Uterus (tissue), 2 donors: ENCODE measurements around the gene SMCO2.

ENCODE experiments used
- POLR2A ChIP-seq, 2 donors: fragments of 450-650 bp; IDR thresholded peaks; one replicate each; pipeline ENCODE4 v1.6.1; 2016; ENCODE audit warnings: antibody characterized with exemption in 2 of 2, mild to moderate bottlenecking in 1 of 2, moderate library complexity in 1 of 2
- TF ChIP-seq, protein P1 (sequence below), 4 experiments: fragments of 200-600 bp in 2 of 4; fragments of 450-650 bp in 2 of 4; sonication (generic) in 2 of 4; IDR thresholded peaks; one replicate each; pipeline ENCODE4 v1.5.1; 2016 to 2019; ENCODE audit warnings: antibody characterized with exemption in 4 of 4, mild to moderate bottlenecking in 2 of 4, moderate library complexity in 1 of 4

GRCh38 chr12:27449893-27450534 is 3.5 kb downstream of the SMCO2 start:
- TF ChIP-seq, protein P1, sequence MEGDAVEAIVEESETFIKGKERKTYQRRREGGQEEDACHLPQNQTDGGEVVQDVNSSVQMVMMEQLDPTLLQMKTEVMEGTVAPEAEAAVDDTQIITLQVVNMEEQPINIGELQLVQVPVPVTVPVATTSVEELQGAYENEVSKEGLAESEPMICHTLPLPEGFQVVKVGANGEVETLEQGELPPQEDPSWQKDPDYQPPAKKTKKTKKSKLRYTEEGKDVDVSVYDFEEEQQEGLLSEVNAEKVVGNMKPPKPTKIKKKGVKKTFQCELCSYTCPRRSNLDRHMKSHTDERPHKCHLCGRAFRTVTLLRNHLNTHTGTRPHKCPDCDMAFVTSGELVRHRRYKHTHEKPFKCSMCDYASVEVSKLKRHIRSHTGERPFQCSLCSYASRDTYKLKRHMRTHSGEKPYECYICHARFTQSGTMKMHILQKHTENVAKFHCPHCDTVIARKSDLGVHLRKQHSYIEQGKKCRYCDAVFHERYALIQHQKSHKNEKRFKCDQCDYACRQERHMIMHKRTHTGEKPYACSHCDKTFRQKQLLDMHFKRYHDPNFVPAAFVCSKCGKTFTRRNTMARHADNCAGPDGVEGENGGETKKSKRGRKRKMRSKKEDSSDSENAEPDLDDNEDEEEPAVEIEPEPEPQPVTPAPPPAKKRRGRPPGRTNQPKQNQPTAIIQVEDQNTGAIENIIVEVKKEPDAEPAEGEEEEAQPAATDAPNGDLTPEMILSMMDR (IDR thresholded peaks at IDR 0.05), result no peak
- no peak for TF ChIP-seq POLR2A (IDR thresholded peaks at IDR 0.05)
